Endothelial cell of umbilical vein (primary cell): ENCODE results near the gene TYW1. TPM values are rescaled to one million over a fixed set of nuclear protein-coding genes. Genes with fewer than 3 reads are reported as not detected.
"Not testable (repeated sequence)": the region's sequence is repeated elsewhere in the genome, so short reads cannot be mapped to it uniquely, and the experiment has no call there.

Experiments
- BruUV-seq: library from RNA; stranded (reverse); fragments of 400-500 nt; replicated peaks from 2 replicates; lab custom pipeline; 2021; lab: Mats Ljungman, UMichigan
- CTCF ChIA-PET: fragments of 300-600, 350-600 bp; sonication (Branson Sonifier 250); formaldehyde crosslinking; loops from one replicate; lab custom pipeline; 2021; ENCODE audit warnings: antibody characterized with exemption, inconsistent platforms; lab: Charles Lee
- POLR2A ChIA-PET: fragments of 300-600, 350-600 bp; sonication (Branson Sonifier 250); formaldehyde crosslinking; loops from one replicate; lab custom pipeline; 2021; ENCODE audit warnings: antibody characterized with exemption, inconsistent platforms; lab: Charles Lee
- DNase-seq: peaks from one replicate; pipeline ENCODE4 v3.0.0-alpha.2; 2011; ENCODE audit warnings: low read depth, low spot score
- FAIRE-seq: peaks from 2 replicates; lab custom pipeline; 2011; peaks lifted over from hg19 to GRCh38; lab: Jason Lieb, UNC
- H2AFZ ChIP-seq: 2 replicates; pipeline ENCODE4 v1.6.0; 2012; ENCODE audit warnings: low read depth, low read length, control low read depth, inconsistent platforms
- H3K27ac ChIP-seq: 2 replicates; pipeline ENCODE4 v1.5.1; 2011; ENCODE audit warnings: low read depth, mild to moderate bottlenecking, control low read depth, low read length, moderate library complexity; ENCODE audit not compliant: insufficient read depth
- H3K27me3 ChIP-seq, 2 experiments: 2 replicates each; pipeline versions ENCODE4 v1.6.0 to v1.6.1; 2011; ENCODE audit warnings: low read length in 2 of 2, mixed read lengths in 1 of 2; ENCODE audit not compliant: control insufficient read depth in 2 of 2, insufficient read depth in 2 of 2
- H3K36me3 ChIP-seq, 2 experiments: 2 replicates in 1 of 2; 3 replicates in 1 of 2; pipeline ENCODE4 v1.5.1; 2011; ENCODE audit warnings: low read length in 2 of 2, mild to moderate bottlenecking in 1 of 2, moderate library complexity in 1 of 2; ENCODE audit not compliant: control insufficient read depth in 2 of 2, insufficient read depth in 2 of 2; ENCODE audit errors: extremely low read depth in 1 of 2
- H3K4me1 ChIP-seq: 3 replicates; pipeline ENCODE4 v1.5.1; 2011; ENCODE audit warnings: mild to moderate bottlenecking, low read length; ENCODE audit not compliant: control insufficient read depth, insufficient read depth; ENCODE audit errors: extremely low read depth
- H3K4me2 ChIP-seq: 2 replicates; pipeline ENCODE4 v1.6.1; 2011; ENCODE audit warnings: low read length, control low read depth, mixed read lengths; ENCODE audit not compliant: insufficient read depth
- H3K4me3 ChIP-seq, 3 experiments: fragments of 200-600 bp in 1 of 3; sonication (generic), shearing (Covaris generic) in 1 of 3; replicated peaks in 1 of 3; 2 replicates each; pipeline ENCODE4 v1.5.1; 2011 to 2016; ENCODE audit warnings: control low read depth in 3 of 3, low read length in 3 of 3, mild to moderate bottlenecking in 2 of 3, inconsistent platforms in 1 of 3, low read depth in 1 of 3, moderate library complexity in 1 of 3; ENCODE audit not compliant: insufficient read depth in 1 of 3
- H3K79me2 ChIP-seq: 2 replicates; pipeline ENCODE4 v1.6.0; 2012; ENCODE audit warnings: low read length, inconsistent platforms; ENCODE audit not compliant: control insufficient read depth, insufficient read depth
- H3K9ac ChIP-seq: replicated peaks from 2 replicates; pipeline ENCODE3; 2011; ENCODE audit warnings: low read length, control low read depth; ENCODE audit not compliant: insufficient read depth; ENCODE audit errors: extremely low read depth
- H3K9me1 ChIP-seq: replicated peaks from 3 replicates; pipeline ENCODE4 v1.6.0; 2011; ENCODE audit warnings: mild to moderate bottlenecking, low read length; ENCODE audit not compliant: control insufficient read depth, insufficient read depth; ENCODE audit errors: extremely low read depth
- H3K9me3 ChIP-seq: replicated peaks from 2 replicates; pipeline ENCODE4 v1.5.1; 2012; ENCODE audit warnings: low read length, inconsistent platforms; ENCODE audit not compliant: control insufficient read depth, insufficient read depth
- H4K20me1 ChIP-seq: replicated peaks from 2 replicates; pipeline ENCODE3; 2011; ENCODE audit warnings: mild to moderate bottlenecking, low read length; ENCODE audit not compliant: control insufficient read depth, insufficient read depth; ENCODE audit errors: extremely low read depth
- CTCF ChIP-seq, 2 donors: IDR thresholded peaks; 1 replicate in 1 of 2; 2 replicates in 1 of 2; pipeline ENCODE4 v1.5.1; 2011; ENCODE audit warnings: low read length in 2 of 2, mild to moderate bottlenecking in 2 of 2, moderate library complexity in 2 of 2, control low read depth in 1 of 2, inconsistent platforms in 1 of 2, low read depth in 1 of 2; ENCODE audit not compliant: insufficient read depth in 1 of 2; ENCODE audit errors: extremely low read depth in 1 of 2
- EZH2 ChIP-seq: IDR thresholded peaks from 2 replicates; pipeline ENCODE4 v1.6.1; 2012; ENCODE audit warnings: borderline replicate concordance, low read depth, mild to moderate bottlenecking, moderate library complexity, low read length, inconsistent platforms; ENCODE audit not compliant: severe bottlenecking
- FOS ChIP-seq: IDR thresholded peaks from 2 replicates; pipeline ENCODE4 v1.6.1; 2011; ENCODE audit warnings: mild to moderate bottlenecking, low read length, moderate library complexity, borderline replicate concordance; ENCODE audit not compliant: insufficient read depth
- GATA2 ChIP-seq: IDR thresholded peaks from 2 replicates; pipeline ENCODE4 v1.7.0; 2011; ENCODE audit warnings: low read depth, mild to moderate bottlenecking, moderate library complexity, mixed read lengths, low read length; ENCODE audit not compliant: insufficient read length, insufficient read depth
- JUN ChIP-seq: IDR thresholded peaks from 2 replicates; pipeline ENCODE4 v1.6.1; 2011; ENCODE audit warnings: borderline replicate concordance, low read depth; ENCODE audit not compliant: insufficient read length, insufficient read depth
- MAX ChIP-seq: IDR thresholded peaks from 2 replicates; pipeline ENCODE4 v1.6.1; 2011; ENCODE audit not compliant: insufficient read depth, insufficient read length
- MYC ChIP-seq: IDR thresholded peaks from one replicate; pipeline ENCODE4 v1.6.1; 2011; ENCODE audit warnings: mild to moderate bottlenecking, low read depth, low read length
- POLR2A ChIP-seq: IDR thresholded peaks from 2 replicates; pipeline ENCODE4 v1.6.1; 2012; ENCODE audit warnings: low read depth, mild to moderate bottlenecking, control low read depth, low read length
- POLR2AphosphoS5 ChIP-seq: IDR thresholded peaks from 2 replicates; pipeline ENCODE4 v1.6.1; 2012; ENCODE audit warnings: low read depth, mild to moderate bottlenecking, control low read depth, low read length, moderate library complexity; ENCODE audit not compliant: insufficient read depth
- dilution Hi-C: fragments of 300-500 bp; cut with MboI; formaldehyde crosslinking; loops from one replicate; pipeline ENCODE4 v1.15.0; 2019; ENCODE audit warnings: low sequenced_read_pairs; ENCODE audit not compliant: extremely low pct_ligation_motif_present
- intact Hi-C: fragments of 100-400 bp; cut with micrococcal nuclease; formaldehyde crosslinking; loops from one replicate; pipeline ENCODE4 v1.10.0; 2022
- polyA plus RNA-seq, 4 experiments: library from polyadenylated mRNA; depleted of rRNA in 3 of 4; stranded (reverse) in 3 of 4; unstranded in 1 of 4; fragments of >200 nt; gene quantifications; 2 replicates each; pipeline versions ENCODE4 v1.2.1 to v1.2.3, GENCODE V29; 2011 to 2012; ENCODE audit warnings: missing spikeins in 1 of 4
- total RNA-seq: library from RNA; stranded (reverse); gene quantifications from 2 replicates; pipeline ENCODE4 v1.2.3, GENCODE V29; 2021

TYW1 gene
- total and polyA plus RNA-seq, 2 donors (not counting 3 experiments of a cell fraction or from before 2014, with no cell fraction given): 7.7 to 15.9 TPM

GRCh38 chr7:67099406-67099805, 102.8 kb downstream of the TYW1 start:
- H2AFZ ChIP-seq, BruUV-seq, H3K79me2 ChIP-seq, H3K27me3 ChIP-seq, H3K9ac ChIP-seq, CTCF ChIA-PET, H3K36me3 ChIP-seq, H3K4me3 ChIP-seq, H3K9me3 ChIP-seq, dilution Hi-C loops, POLR2A ChIA-PET, FAIRE-seq, H3K4me2 ChIP-seq, H3K4me1 ChIP-seq, intact Hi-C loops, DNase-seq, H3K27ac ChIP-seq, H4K20me1 ChIP-seq, H3K9me1 ChIP-seq: not testable (repeated sequence)

GRCh38 chr7:67100038-67100437, 103.4 kb downstream of the TYW1 start:
- intact Hi-C loops, H3K9me3 ChIP-seq, DNase-seq, FAIRE-seq, CTCF ChIA-PET, H3K9me1 ChIP-seq, BruUV-seq, POLR2A ChIA-PET, H3K36me3 ChIP-seq, H3K79me2 ChIP-seq, H3K27me3 ChIP-seq, H3K4me1 ChIP-seq, H2AFZ ChIP-seq, H3K4me3 ChIP-seq, H3K4me2 ChIP-seq, H3K27ac ChIP-seq, dilution Hi-C loops, H3K9ac ChIP-seq, H4K20me1 ChIP-seq: not testable (repeated sequence)

GRCh38 chr7:67100956-67101361, 104.3 kb downstream of the TYW1 start:
- dilution Hi-C loops (no loop called here), intact Hi-C loops (no loop called here)
- H3K4me1 ChIP-seq: no peaks in the 10 kb centered on the region
- no peak overlapping the region for H3K4me2 ChIP-seq
- CTCF ChIA-PET: interaction anchor here (0.6 kb wide), 1 partner anchor 42 kb away, joined by 3 read pairs; no protein-coding TSS in a partner anchor
- no peak overlapping the region for H3K4me3 ChIP-seq
- no peaks in the 10 kb centered on the region for H3K27me3 ChIP-seq
- no peaks in the 10 kb centered on the region for H3K9me1 ChIP-seq
- no peaks in the 10 kb centered on the region for H3K9me3 ChIP-seq
- no peak overlapping the region for H3K27ac ChIP-seq
- BruUV-seq: no TSS peak
- no peaks in the 10 kb centered on the region for H4K20me1 ChIP-seq
- H3K79me2 ChIP-seq: no peaks in the 10 kb centered on the region
- DNase-seq: peak; percentile 36
- no peak overlapping the region for H2AFZ ChIP-seq
- no peak for TF ChIP-seq POLR2A
- TF ChIP-seq POLR2AphosphoS5: no peak
- no peak for TF ChIP-seq EZH2
- no peak for TF ChIP-seq JUN
- TF ChIP-seq MAX: no peak
- TF ChIP-seq MYC: no peak
- TF ChIP-seq CTCF (IDR thresholded peaks at IDR 0.05; ENCODE audit: extremely low read depth in 1 of 2, insufficient read depth in 1 of 2, low read depth in 1 of 2, low read length in 2 of 2): no peak
- no peak for TF ChIP-seq GATA2
- TF ChIP-seq FOS: no peak
- POLR2A ChIA-PET: no interaction called here
- no peak overlapping the region for H3K9ac ChIP-seq
- H3K36me3 ChIP-seq: no peaks in the 10 kb centered on the region
- no peak for FAIRE-seq
